Lower leg skin (tissue), 4 donors: ENCODE results near the gene EGF. TPM values are rescaled to one million over a fixed set of nuclear protein-coding genes. Genes with fewer than 3 reads are reported as not detected.

Experiments used
- DNase-seq, 2 donors: peaks; one replicate each; pipeline ENCODE4 v3.0.0-alpha.2; 2019; ENCODE audit warnings: low spot score in 2 of 2
- H3K4me3 ChIP-seq: fragments of 200-600 bp; sonication (generic); 2 replicates; pipeline ENCODE4 v1.5.1; 2017; ENCODE audit warnings: mild to moderate bottlenecking, low read depth; ENCODE audit not compliant: poor library complexity, severe bottlenecking
- CTCF ChIP-seq, 3 donors: fragments of 450-650 bp; IDR thresholded peaks; one replicate each; pipeline ENCODE4 v1.5.1; 2016; ENCODE audit warnings: antibody characterized with exemption in 3 of 3, mild to moderate bottlenecking in 3 of 3, moderate library complexity in 2 of 3
- POLR2A ChIP-seq, 2 donors: fragments of 450-650 bp; IDR thresholded peaks; one replicate each; pipeline ENCODE4 v1.6.1; 2016 to 2017; ENCODE audit warnings: antibody characterized with exemption in 2 of 2, mild to moderate bottlenecking in 1 of 2, moderate library complexity in 1 of 2
- WGBS, 2 donors: methylation state at CpG; one replicate each; pipeline ENCODE4 v1.1.5; 2018; 5-methylcytosine and 5-hydroxymethylcytosine counted together
- intact Hi-C: fragments of 100-400 bp; cut with DNase I; formaldehyde crosslinking; loops from one replicate; pipeline ENCODE4 v1.15.0; 2023; ENCODE audit warnings: low total_unique reads
- total RNA-seq, 4 donors: library from RNA; depleted of rRNA; stranded (reverse); fragments of >200 nt; gene quantifications; one replicate each; pipeline ENCODE4 v1.1.0, GENCODE V29; 2016

EGF gene
- total RNA-seq, 4 donors from 2014 or later: 1.5 to 3.9 (median 2.3) TPM

GRCh38 chr4:109990261-109991257 is 77.9 kb downstream of the EGF start:
- DNase-seq: no peak
- TF ChIP-seq POLR2A (IDR thresholded peaks at IDR 0.05) (no peak), CTCF (IDR thresholded peaks at IDR 0.05) (no peak)
- H3K4me3 ChIP-seq: no peak overlapping the region
- intact Hi-C loops: no loop called here
- 74 to 77% methylated on average over 5 of the region's 5 CpGs for WGBS, 2 donors

- no peak for DNase-seq
These were observed 80.4 kb downstream of the EGF start for GRCh38 chr4:109993116-109993515.

GRCh38 chr4:109994415-109994827 is 81.7 kb downstream of the EGF start:
- intact Hi-C loops: no loop called here
- 69 to 77% methylated on average over 4 of the region's 4 CpGs for WGBS, 2 donors
- DNase-seq: no peak
- no peak for TF ChIP-seq CTCF (IDR thresholded peaks at IDR 0.05)
- H3K4me3 ChIP-seq: no peak overlapping the region

More at GRCh38 chr4:109993116-109993515, 80.4 kb downstream of the EGF start:
- no peak for TF ChIP-seq CTCF (IDR thresholded peaks at IDR 0.05)
- no peak for TF ChIP-seq POLR2A (IDR thresholded peaks at IDR 0.05)
- WGBS, 2 donors: 61 to 62% methylated on average over 4 of the region's 4 CpGs
- intact Hi-C loops: no loop called here
- H3K4me3 ChIP-seq: no peak overlapping the region

DNA sequence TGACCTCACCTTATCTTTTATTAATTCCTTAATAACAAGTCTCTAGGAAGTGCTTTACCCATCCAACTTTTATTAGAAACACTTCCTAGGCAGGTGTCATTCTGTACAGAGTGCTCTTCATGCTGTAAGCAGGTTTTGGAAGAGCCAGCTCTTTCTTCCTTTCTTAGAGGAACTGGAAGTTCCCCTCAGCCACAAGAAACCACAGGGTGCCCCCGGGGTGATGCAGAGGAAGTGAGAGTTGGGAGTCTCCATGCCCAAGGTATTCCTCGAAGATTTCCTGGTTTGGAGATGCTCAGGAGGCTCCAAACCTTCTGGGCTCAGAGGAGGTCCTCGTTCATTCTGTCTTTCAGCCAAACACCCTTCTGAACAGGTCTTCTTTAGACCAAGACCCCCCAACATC is 83.8 kb downstream of the EGF start:
- no peak for DNase-seq
- no peak overlapping the region for H3K4me3 ChIP-seq
- TF ChIP-seq CTCF (IDR thresholded peaks at IDR 0.05): no peak
- no peak for TF ChIP-seq POLR2A (IDR thresholded peaks at IDR 0.05)
- intact Hi-C loops: no loop called here
- 44 to 62% methylated on average over 3 of the region's 3 CpGs for WGBS, 2 donors

- no peak overlapping the region for H3K4me3 ChIP-seq
- TF ChIP-seq CTCF (IDR thresholded peaks at IDR 0.05) (no peak), POLR2A (IDR thresholded peaks at IDR 0.05) (no peak)
- WGBS, 2 donors: 44 to 47% methylated on average over 3 of the region's 3 CpGs
- intact Hi-C loops: no loop called here
- no peak for DNase-seq
These were observed 86.3 kb downstream of the EGF start for GRCh38 chr4:109998867-109999584.
